ENCODE measurements around the gene MAMLD1. TPM values are rescaled to one million over a fixed set of nuclear protein-coding genes. Genes with fewer than 3 reads are reported as not detected.

Gene MAMLD1
- total RNA-seq, 1 donor from 2014 or later = 4.4 TPM

DNA sequence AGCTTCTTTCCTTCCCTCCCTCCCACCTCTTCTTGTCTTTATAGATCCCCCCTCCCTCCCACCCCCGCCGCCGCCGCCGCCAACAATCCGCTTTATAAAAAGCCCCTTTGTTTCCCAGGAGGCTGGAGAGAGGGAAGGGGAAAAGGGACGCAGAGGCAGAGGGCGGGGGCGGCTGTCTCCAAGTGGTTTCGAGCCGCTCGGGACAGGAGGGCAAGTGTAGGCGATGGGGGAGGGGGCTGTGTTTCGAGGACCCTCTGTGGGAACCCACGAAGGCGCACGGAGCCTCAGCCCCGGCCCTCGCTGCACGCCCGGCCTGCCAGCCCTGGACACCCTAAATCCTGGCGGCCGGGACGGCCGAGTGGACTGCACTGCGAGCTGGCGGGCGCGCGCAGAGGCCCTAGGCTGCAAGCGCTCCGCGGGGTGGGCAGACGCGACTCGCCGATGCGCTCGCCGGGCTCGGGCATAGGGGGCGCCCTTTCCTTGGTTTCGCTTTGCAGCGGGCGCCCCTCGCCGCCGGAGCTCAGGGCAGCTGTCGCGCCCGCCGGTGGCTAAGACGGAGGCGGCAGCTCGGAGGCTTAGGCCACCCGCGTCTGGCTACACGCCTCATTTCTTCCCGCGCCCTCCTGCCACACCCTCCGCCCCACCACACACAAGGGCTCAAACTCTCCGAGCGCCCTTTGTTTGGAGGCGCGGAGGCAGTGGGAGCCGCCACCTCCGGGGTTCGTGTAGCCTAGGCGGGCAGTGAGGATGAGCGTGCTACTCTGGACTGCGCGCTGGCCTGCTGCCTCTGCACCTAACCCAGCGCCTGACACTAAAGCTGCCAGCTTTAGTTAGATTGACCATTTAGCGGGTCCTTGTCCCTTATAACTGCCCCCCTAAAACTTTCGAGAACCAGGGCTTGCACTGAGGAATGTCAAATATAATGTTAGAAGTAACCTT lies 2.2 kb downstream of the MAMLD1 start:
- Mint-ChIP-seq H3K9me3 (ENCODE audit: low read depth) (peaks cover 2% of the 10 kb centered on the region), H3K36me3 (ENCODE audit: insufficient read depth) (no peaks in the 10 kb centered on the region), H3K27me3 (peaks cover 23% of the 10 kb centered on the region), H3K4me3 (ENCODE audit: low read depth) (peak overlapping the region; percentile 77), H3K27ac (peak overlapping the region; percentile 89), H3K4me1 (ENCODE audit: low read depth) (peaks cover 17% of the 10 kb centered on the region)
- TF ChIP-seq CTCF (IDR thresholded peaks at IDR 0.05; ENCODE audit: unreplicated experiment) = peak; percentile 72
- peak; percentile 63 for DNase-seq (ENCODE audit: low spot score, unreplicated experiment)

GRCh38 chrX:150365990-150366911 lies 3.1 kb downstream of the MAMLD1 start:
- no peak for TF ChIP-seq CTCF (IDR thresholded peaks at IDR 0.05; ENCODE audit: unreplicated experiment)
- Mint-ChIP-seq H3K36me3 (ENCODE audit: insufficient read depth) (no peaks in the 10 kb centered on the region), H3K9me3 (ENCODE audit: low read depth) (no peaks in the 10 kb centered on the region), H3K27me3 (peaks cover 14% of the 10 kb centered on the region), H3K4me3 (ENCODE audit: low read depth) (peak overlapping the region; percentile 77), H3K4me1 (ENCODE audit: low read depth) (peaks cover 17% of the 10 kb centered on the region), H3K27ac (peak overlapping the region; percentile 89)
- no peak for DNase-seq (ENCODE audit: low spot score, unreplicated experiment)

DNA sequence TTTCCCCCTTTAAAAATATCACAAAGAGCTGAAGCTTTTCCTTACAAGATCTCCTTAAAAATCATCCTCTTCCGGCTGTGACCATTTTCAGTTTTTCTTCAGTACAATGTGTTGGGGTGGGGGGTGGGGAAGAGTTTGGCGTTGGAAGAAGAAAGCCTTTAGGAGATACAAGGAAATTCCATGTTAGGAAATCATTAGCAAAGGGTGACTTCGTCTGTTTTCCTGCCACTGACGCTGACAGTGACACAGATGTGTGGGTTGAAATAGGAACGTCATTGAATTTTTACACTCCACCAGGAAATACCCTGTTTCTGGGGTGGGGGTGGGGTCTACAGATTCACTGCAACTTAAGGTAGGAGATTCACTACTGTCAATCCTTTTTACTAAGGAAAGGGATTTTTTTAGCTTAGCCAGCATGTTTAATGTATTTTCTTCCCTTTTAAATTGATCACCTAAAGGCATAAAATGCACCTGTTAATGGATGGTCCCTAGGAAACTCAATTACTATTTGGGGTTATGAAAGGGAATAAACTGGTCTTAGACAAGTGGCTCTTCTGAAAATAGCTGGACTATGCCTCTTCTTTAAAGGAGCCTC lies 3.9 kb downstream of the MAMLD1 start:
- Mint-ChIP-seq H3K36me3 (ENCODE audit: insufficient read depth) (peaks cover 1% of the 10 kb centered on the region), H3K4me1 (ENCODE audit: low read depth) (peaks cover 16% of the 10 kb centered on the region), H3K4me3 (ENCODE audit: low read depth) (peak overlapping the region; percentile 77), H3K27ac (peak overlapping the region; percentile 77), H3K27me3 (peaks cover 7% of the 10 kb centered on the region), H3K9me3 (ENCODE audit: low read depth) (peaks cover 2% of the 10 kb centered on the region)
- TF ChIP-seq CTCF (IDR thresholded peaks at IDR 0.05; ENCODE audit: unreplicated experiment) = no peak
- no peak for DNase-seq (ENCODE audit: low spot score, unreplicated experiment)

DNA sequence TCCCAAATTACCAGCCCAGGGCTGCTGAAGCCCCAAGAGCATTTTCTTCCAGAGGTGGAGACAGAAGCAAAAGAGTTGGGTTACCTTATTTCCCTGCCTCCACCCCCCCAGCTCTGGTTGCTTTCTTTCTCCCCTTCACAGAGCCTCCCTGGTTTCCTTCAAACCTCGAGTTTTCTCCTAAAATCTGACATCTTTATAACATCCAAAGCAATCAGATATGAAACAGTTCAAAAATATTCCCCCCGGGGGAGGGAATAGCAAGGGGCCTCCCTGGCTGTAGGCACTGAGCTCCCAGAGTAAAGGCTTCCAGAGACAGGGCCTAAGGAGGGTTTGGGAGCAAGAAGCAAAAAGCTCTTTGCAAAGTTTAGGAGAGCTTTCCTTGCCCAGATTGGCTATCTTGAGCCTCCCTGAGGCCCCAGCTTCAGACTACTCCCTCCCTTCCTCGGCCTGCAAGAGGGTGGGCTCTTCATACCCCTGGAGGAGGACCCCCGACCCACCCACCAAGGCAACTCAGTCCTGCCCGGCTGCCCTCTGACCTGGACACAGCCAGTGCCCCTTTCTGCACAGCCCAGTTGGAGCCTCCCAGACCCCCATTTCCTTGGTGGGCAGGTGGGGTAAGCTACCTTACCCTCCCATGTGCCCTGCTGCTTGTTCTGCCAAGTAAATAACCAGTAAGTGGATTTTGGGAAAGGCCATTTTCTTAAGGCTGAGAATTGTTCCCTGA lies 7.6 kb downstream of the MAMLD1 start:
- peaks cover 5% of the 10 kb centered on the region for H3K9me3 Mint-ChIP-seq (ENCODE audit: low read depth)

More for the DNA sequence above, 7.6 kb downstream of the MAMLD1 start:
- Mint-ChIP-seq H3K27ac (no peak overlapping the region), H3K4me1 (ENCODE audit: low read depth) (peaks cover 13% of the 10 kb centered on the region), H3K27me3 (no peaks in the 10 kb centered on the region), H3K36me3 (ENCODE audit: insufficient read depth) (peaks cover 2% of the 10 kb centered on the region), H3K4me3 (ENCODE audit: low read depth) (no peak overlapping the region)
- TF ChIP-seq CTCF (IDR thresholded peaks at IDR 0.05; ENCODE audit: unreplicated experiment) = no peak
- no peak for DNase-seq (ENCODE audit: low spot score, unreplicated experiment)

Data from progenitor cell of endocrine pancreas (in vitro differentiated cells).